Transverse colon (tissue), 4 donors: ENCODE measurements around the gene OXNAD1.

Source experiments
- EP300 ChIP-seq: sonication (generic); formaldehyde crosslinking; IDR thresholded peaks from one replicate; pipeline ENCODE4 v1.6.1; 2017; ENCODE audit warnings: antibody characterized with exemption, low read depth
- POLR2A ChIP-seq: fragments of 450-650 bp; IDR thresholded peaks from one replicate; pipeline ENCODE4 v1.6.1; 2016; ENCODE audit warnings: antibody characterized with exemption, mild to moderate bottlenecking, moderate library complexity
- POLR2AphosphoS5 ChIP-seq, 3 donors: sonication (generic); formaldehyde crosslinking; IDR thresholded peaks; one replicate each; pipeline ENCODE4 v1.6.1; 2016; ENCODE audit warnings: antibody characterized with exemption in 3 of 3
- TF ChIP-seq, protein P1 (sequence below), 5 experiments: fragments of 200-600 bp in 3 of 5; fragments of 450-650 bp in 2 of 5; sonication (generic) in 3 of 5; IDR thresholded peaks; 1 replicate in 2 of 5; 2 replicates in 3 of 5; pipeline ENCODE4 v1.5.1; 2016 to 2017; ENCODE audit warnings: antibody characterized with exemption in 5 of 5, inconsistent platforms in 3 of 5, mild to moderate bottlenecking in 2 of 5, moderate library complexity in 1 of 5

GRCh38 chr3:16233806-16234205 lies 31.2 kb upstream of the OXNAD1 start:
- TF ChIP-seq, protein P1, sequence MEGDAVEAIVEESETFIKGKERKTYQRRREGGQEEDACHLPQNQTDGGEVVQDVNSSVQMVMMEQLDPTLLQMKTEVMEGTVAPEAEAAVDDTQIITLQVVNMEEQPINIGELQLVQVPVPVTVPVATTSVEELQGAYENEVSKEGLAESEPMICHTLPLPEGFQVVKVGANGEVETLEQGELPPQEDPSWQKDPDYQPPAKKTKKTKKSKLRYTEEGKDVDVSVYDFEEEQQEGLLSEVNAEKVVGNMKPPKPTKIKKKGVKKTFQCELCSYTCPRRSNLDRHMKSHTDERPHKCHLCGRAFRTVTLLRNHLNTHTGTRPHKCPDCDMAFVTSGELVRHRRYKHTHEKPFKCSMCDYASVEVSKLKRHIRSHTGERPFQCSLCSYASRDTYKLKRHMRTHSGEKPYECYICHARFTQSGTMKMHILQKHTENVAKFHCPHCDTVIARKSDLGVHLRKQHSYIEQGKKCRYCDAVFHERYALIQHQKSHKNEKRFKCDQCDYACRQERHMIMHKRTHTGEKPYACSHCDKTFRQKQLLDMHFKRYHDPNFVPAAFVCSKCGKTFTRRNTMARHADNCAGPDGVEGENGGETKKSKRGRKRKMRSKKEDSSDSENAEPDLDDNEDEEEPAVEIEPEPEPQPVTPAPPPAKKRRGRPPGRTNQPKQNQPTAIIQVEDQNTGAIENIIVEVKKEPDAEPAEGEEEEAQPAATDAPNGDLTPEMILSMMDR (IDR thresholded peaks at IDR 0.05), result no peak
- TF ChIP-seq POLR2AphosphoS5 (IDR thresholded peaks at IDR 0.05) (no peak), POLR2A (no peak), EP300 (no peak)
